RWPE2 (cell line): ENCODE measurements around the gene ATXN7L2.

ENCODE experiments used
- ATAC-seq: fragments of 200-7000 bp; cut with Tn5 transposase; 3 replicates; pipeline ENCODE4 v1.9.1; 2021; ENCODE audit warnings: low read depth
- DNase-seq: peaks from one replicate; pipeline ENCODE4 v3.0.0-alpha.2; 2020; ENCODE audit warnings: low spot score
- H3K27ac ChIP-seq: fragments of 450-650 bp; 2 replicates; pipeline ENCODE4 v1.5.1; 2017; ENCODE audit warnings: mild to moderate bottlenecking; ENCODE audit not compliant: poor library complexity, severe bottlenecking
- H3K27me3 ChIP-seq: fragments of 250-450 bp; sonication (Bioruptor Pico); 2 replicates; pipeline ENCODE4 v1.5.1; 2021; ENCODE audit warnings: mild to moderate bottlenecking, moderate library complexity; ENCODE audit not compliant: insufficient read depth, poor library complexity, severe bottlenecking
- H3K36me3 ChIP-seq: fragments of 250-450 bp; sonication (Bioruptor Pico); 2 replicates; pipeline ENCODE4 v1.5.1; 2020; ENCODE audit warnings: low read depth, mild to moderate bottlenecking, moderate library complexity
- H3K4me1 ChIP-seq: fragments of 250-450 bp; sonication (Bioruptor Pico); 2 replicates; pipeline ENCODE4 v1.5.1; 2021; ENCODE audit warnings: mild to moderate bottlenecking, moderate library complexity; ENCODE audit not compliant: insufficient read depth, poor library complexity, severe bottlenecking
- H3K4me3 ChIP-seq: fragments of 250-450 bp; sonication (Bioruptor Pico); 2 replicates; pipeline ENCODE4 v1.5.1; 2021; ENCODE audit warnings: mild to moderate bottlenecking, moderate library complexity; ENCODE audit not compliant: severe bottlenecking
- H3K9me3 ChIP-seq: fragments of 250-450 bp; sonication (Bioruptor Pico); 2 replicates; pipeline ENCODE4 v1.5.1; 2021; ENCODE audit warnings: mild to moderate bottlenecking, moderate library complexity; ENCODE audit not compliant: severe bottlenecking
- CTCF ChIP-seq: fragments of 450-650 bp; IDR thresholded peaks from one replicate; pipeline ENCODE4 v1.5.1; 2017; ENCODE audit warnings: mild to moderate bottlenecking, moderate library complexity; ENCODE audit not compliant: poor library complexity, severe bottlenecking

ATXN7L2 gene, protein sequence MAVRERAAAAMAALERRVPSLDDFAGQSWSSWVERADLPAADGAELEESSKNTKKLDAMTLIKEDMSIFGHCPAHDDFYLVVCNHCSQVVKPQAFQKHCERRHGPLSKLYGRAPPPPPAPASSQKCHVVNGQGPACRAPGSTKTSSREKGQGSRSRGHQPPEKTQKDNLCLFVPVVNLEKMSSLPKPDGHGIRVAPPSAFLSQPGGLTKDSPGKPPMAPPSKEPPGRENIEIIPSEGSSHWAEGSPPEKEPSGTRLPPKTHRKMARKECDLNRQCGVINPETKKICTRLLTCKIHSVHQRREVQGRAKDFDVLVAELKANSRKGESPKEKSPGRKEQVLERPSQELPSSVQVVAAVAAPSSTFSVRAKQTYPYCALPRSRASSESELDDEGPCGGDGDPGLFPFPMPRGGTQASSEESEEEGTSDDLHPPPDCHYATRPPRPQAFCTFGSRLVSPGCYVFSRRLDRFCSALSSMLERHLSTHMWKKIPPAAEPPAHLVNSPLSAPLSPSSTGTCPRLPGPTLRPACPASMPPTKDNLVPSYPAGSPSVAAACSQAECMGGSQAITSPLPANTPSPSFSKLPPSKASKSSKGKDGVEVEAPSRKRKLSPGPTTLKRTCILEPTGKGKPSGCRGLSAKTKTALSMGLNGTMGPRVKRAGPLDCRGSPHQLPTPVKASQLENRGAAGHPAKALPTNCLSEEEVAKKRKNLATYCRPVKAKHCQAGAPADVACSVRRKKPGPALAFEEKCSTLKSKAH

DNA sequence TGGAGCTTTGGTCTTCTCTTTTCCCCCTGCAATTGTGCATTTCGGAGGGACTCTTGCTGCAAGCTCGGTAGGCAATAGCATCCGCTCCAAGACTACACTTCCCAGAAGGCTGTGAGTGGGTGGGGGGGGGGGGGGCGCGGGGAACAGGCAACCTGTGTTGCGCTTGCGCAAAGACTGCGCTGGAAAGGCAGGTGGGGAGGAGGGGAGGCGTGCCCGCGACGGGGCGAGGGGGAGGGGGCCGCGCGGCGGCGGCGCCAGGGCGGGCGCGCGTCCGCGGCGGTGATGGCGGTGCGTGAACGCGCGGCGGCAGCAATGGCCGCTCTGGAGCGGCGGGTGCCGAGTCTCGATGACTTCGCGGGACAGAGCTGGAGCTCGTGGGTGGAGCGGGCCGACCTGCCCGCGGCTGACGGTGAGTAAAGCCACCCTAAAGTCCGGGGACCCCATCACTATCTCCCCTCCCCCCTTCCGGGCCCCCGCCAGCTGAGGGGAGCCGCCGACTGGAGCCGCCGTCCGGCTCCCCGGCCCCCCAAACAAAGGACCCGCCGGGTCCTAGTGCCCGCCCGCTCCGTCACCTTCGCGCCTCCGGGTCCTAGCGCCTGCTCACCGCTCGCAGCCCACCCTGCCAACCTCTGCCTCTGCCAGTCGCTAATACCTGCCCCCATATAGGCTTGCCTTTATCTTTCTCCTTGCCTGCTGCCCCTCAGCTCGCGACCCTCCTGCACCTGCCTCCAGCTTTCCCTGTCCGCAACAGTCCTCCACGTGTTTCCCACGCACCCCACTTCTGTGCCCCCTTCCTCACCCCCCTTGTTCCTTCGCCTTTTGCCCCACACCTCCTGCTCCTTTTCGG lies at the start of gene ATXN7L2:
Gene ATXN7L2 (plus strand): TSS at position 234 of the 847 bp plus-strand sequence. CDS start 49 bp downstream, at position 283.
- DNase-seq (peak; percentile 85), ATAC-seq (peak; percentile 73)
- no peaks in the 10 kb centered on the region for H3K27me3 ChIP-seq
- peak within 1 kb of the TSS; percentile 99 for H3K4me3 ChIP-seq
- peaks cover 4% of the 10 kb centered on the region for H3K4me1 ChIP-seq
- H3K27ac ChIP-seq, result peak within 1 kb of the TSS; percentile 36
- peaks cover 4% of the 10 kb centered on the region; the same call in 1 of the 2 replicates for H3K36me3 ChIP-seq
- TF ChIP-seq CTCF, result no peak
- no peaks in the 10 kb centered on the region for H3K9me3 ChIP-seq

GRCh38 chr1:109434484-109434883 lies 49.2 kb upstream of the ATXN7L2 start:
- no peaks in the 10 kb centered on the region for H3K9me3 ChIP-seq
- H3K4me1 ChIP-seq, result no peaks in the 10 kb centered on the region
- H3K4me3 ChIP-seq, result no peak overlapping the region
- TF ChIP-seq CTCF, result no peak
- ATAC-seq (no peak), DNase-seq (no peak)
- H3K27ac ChIP-seq, result no peak overlapping the region
- H3K36me3 ChIP-seq, result no peaks in the 10 kb centered on the region
- H3K27me3 ChIP-seq, result no peaks in the 10 kb centered on the region

DNA sequence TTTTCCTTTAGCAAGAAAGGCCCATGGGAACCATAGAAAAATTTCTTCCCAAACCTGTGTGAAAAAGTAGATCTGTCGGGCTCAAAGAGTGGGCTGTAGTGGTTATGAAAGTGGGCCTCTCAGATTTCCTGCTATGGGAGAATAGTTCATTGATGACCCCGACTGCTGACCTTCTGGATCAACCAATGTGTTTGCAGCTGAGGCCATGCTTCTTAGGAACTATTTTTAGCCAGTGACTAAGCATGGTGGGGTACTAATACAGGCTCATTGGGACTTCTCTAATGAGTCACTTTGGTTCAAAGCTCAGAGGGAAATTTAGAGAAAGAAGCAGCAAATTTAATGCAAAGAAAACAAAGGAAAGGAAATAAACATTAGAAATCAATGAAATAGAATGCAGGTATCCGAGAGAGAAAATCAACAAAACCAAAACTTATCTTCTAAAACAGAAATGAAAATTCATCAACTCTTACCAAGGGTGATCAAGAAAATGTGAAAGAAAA lies 44.9 kb upstream of the ATXN7L2 start:
- Histone ChIP-seq H3K9me3 (no peaks in the 10 kb centered on the region), H3K4me1 (no peaks in the 10 kb centered on the region), H3K27me3 (no peaks in the 10 kb centered on the region), H3K4me3 (no peak overlapping the region), H3K36me3 (no peaks in the 10 kb centered on the region), H3K27ac (no peak overlapping the region)
- ATAC-seq (peak; percentile 51; the same call in 1 of the 3 replicates), DNase-seq (no peak)
- TF ChIP-seq CTCF, result no peak

DNA sequence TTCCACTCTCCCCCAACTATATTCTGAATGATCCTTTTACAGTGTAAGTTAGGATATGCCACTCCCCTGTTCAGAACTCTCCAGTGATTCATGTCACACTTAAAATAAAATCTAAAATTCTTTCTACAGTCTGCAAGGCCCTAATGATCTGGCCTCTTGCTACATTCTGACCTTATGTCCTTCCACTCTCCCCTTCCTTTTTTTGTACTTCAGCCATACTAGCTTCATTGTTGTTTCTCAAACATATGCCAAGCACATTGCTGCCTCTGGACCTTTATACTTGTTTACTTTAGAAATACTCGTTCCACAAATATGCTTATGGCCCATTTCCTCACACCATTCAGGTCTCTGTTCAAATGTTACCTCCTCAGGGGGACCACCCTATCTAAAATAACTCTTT lies 42.6 kb upstream of the ATXN7L2 start:
- TF ChIP-seq CTCF, result no peak
- no peak overlapping the region for H3K4me3 ChIP-seq
- H3K36me3 ChIP-seq, result no peaks in the 10 kb centered on the region
- H3K27me3 ChIP-seq, result no peaks in the 10 kb centered on the region
- DNase-seq, result no peak
- no peaks in the 10 kb centered on the region for H3K9me3 ChIP-seq
- no peak for ATAC-seq
- H3K27ac ChIP-seq, result no peak overlapping the region
- no peaks in the 10 kb centered on the region for H3K4me1 ChIP-seq
